Activated CD8-positive, alpha-beta memory T cell treated with anti-CD3 and anti-CD28 coated beads, Interleukin-2, amount 50 U/mL, for 1 hour (primary cell): Measurements from ENCODE around the gene RIPK1.
"Not testable (repeated sequence)": the region's sequence is repeated elsewhere in the genome, so short reads cannot be mapped to it uniquely, and the experiment has no call there.

Experiments
- DNase-seq: peaks from one replicate; pipeline ENCODE4 v3.0.0-alpha.2; 2020; ENCODE audit errors: extremely low read depth

The RIPK1 gene

GRCh38 chr6:3136292-3137011, 68.2 kb downstream of the RIPK1 start:
- DNase-seq, result no peak

DNA sequence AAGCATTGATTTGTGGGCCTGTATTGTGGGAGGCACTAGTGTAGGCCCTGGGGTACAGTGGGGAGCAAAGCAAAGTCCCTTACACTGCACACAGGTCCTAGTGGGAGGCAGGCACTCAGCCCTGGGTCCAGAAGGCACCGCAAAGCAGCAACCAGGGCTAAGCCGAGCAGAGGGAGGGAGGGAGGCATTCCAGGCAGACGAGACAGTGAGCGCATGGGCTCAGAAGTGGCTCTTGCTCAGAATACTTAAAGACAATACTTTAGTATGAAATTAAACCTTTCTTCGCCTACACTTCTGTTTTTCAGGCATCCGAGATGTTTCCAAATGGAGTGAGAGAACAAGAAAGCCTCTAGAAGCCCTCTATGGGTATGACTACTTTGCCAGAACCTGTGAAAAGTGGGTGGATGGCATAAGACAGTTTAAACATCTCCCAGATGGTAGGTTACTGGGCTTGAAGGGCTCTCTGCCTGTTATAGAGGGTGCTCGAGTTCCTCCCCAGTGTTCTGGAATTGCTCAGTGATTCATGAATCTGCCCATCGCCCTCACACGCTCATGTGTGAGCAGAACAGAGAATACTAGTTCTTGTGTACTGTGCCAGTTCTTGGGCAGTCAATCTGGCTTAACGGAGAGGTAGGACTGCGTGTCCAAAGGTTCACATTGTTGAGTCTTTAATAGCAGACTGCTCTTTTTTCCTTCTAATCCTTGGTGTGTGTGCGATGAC, 68.9 kb downstream of the RIPK1 start:
- no peak for DNase-seq

- DNase-seq, result not testable (repeated sequence)
Observed at GRCh38 chr6:3137873-3138272, 69.6 kb downstream of the RIPK1 start.

GRCh38 chr6:3138341-3138740, 70.0 kb downstream of the RIPK1 start:
- DNase-seq, result no peak

GRCh38 chr6:3139090-3139903, 71.0 kb downstream of the RIPK1 start:
- no peak for DNase-seq

GRCh38 chr6:3140201-3140600, 71.9 kb downstream of the RIPK1 start:
- no peak for DNase-seq

- no peak for DNase-seq
Observed at GRCh38 chr6:3142536-3142935, 74.2 kb downstream of the RIPK1 start.

- no peak for DNase-seq
Observed at GRCh38 chr6:3143158-3143557, 74.9 kb downstream of the RIPK1 start.

- DNase-seq, result no peak
Observed at GRCh38 chr6:3144571-3144970, 76.3 kb downstream of the RIPK1 start.

- no peak for DNase-seq
Observed at GRCh38 chr6:3147914-3148757, 79.8 kb downstream of the RIPK1 start.

DNA sequence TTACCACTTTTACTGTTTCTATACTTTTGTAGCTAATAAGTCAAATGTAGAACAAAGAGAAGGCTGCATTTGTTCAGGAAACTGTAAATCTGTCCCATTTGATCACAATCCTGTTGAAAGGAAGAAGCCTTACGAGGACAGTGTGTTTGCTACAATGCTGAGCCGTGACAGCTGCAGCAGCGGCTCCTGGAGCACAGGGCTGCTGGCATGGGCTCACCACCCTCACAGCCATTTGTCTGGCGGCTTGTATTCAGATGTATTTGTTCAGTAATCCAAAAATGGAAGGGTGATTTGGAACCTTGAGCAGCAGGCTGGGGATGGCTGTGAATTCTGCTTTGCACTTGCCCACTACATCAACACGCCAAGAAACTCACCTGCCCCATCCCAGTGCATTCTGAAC, 83.4 kb downstream of the RIPK1 start:
- no peak for DNase-seq

- DNase-seq, result no peak
Observed at GRCh38 chr6:3152689-3153088, 84.4 kb downstream of the RIPK1 start.

- not testable (repeated sequence) for DNase-seq
Observed at GRCh38 chr6:3155416-3155815, 87.1 kb downstream of the RIPK1 start.

DNA sequence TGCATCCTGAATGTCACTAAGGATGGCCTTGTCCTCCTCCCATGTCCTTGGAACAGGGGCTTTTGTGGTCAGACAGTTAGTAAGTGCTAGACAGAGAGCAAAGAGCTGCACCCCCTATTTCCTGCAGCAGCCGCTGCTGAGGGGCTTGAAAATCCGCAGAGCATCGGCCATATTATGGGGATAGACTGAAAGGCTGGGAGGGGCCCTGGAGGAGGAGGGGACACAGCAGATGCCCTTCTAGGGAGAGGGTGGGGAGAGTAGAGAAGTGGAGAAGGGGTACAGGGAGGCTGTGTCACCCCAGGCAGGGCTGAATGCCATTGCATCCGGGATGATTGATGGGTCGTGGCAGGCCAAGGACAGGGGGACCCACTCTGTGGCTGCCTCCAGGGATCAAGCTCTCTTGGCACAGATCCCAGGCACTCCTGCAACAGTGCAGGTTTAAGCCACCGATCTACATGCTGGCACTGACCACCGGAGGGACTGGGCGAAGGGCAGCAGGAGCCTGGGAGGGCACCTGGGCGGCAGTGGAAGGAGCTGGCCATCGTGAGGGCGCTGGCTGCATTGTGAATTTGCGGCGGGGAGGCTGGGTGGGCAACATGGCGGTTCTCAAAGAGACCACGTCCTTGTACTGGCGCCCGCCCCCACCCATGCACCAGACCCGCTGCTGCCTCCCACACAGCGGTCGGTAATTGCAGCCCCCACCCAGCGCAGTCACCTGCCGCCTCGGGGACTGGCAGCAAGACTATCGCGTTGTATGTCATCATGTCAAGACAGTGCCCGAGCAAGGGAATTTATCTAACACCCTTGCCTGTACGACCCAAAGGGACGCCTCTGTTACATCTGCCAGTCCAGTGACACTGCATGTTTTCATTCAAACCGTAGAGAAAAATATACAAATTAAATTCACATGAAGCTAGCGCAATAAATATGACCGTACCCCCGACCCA, 88.2 kb downstream of the RIPK1 start:
- DNase-seq, result not testable (repeated sequence)

- peak; percentile 61 for DNase-seq
Observed at GRCh38 chr6:3157131-3157933, 89.0 kb downstream of the RIPK1 start, which contains the start of gene TUBB2A. TSS of gene TUBB2A (minus strand) at chr6:3157544. CDS start at chr6:3157463, 81 bp downstream.

DNA sequence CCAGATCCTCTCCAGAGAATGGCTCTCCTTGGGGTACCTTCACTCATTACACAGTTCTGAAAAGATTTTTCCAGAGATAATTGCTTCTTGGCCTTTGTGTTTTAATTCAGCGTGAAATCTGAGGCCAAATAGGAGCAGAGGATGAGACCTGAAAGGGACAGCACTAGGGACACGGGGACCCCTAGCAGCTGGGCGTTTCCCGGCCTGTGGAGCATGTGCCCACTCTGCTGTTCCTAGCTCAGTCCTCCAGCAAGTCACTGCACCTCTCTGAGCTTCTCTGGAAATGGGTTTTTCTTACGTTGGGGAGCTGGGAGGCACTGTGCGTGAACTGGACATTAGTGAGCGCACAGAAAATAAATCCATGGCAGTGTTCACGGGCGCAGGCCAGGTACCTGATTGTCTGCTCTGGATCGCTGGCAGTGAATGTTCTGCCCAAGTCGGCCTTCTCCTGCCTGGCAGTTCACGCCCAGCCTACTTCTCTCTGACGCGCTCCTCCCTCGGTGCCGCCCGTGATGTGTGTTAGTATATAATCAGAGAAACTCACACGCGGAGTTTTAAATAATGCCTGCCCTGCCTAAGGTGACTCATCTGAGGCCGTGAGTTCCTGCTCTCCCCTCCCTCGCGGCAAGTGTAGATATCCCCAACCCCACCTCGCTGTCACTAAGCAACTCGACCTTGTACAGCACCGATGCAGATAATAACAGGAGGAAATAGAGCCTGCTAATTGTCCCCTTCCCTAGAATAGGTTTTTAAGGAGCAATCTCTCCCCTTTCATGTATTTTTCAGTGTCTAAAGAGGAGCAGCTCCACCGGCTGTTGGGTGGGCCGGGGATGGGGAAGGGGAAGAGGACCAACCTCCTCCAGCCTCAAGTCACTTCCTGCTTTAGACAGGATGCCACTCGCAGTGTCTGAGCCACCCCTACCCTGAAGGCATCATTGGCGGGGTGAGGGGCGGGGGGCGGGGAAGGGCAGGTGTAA, 91.8 kb downstream of the RIPK1 start:
- peak; percentile 66 for DNase-seq

GRCh38 chr6:3162067-3162497, 93.8 kb downstream of the RIPK1 start:
- no peak for DNase-seq

GRCh38 chr6:3162565-3163247, 94.4 kb downstream of the RIPK1 start:
- no peak for DNase-seq
